HepG2 (cell line): ENCODE measurements around the gene NEAT1. TPM values are rescaled to one million over a fixed set of nuclear protein-coding genes. Genes with fewer than 3 reads are reported as not detected.

Source experiments
- AHDC1 ChIP-seq: sonication (generic); formaldehyde crosslinking; IDR thresholded peaks from 2 replicates; pipeline ENCODE4 v1.5.1; 2020; ENCODE audit warnings: mild to moderate bottlenecking, missing genetic modification reagents, borderline replicate concordance
- DPF2 ChIP-seq: sonication (generic); formaldehyde crosslinking; IDR thresholded peaks from 2 replicates; pipeline ENCODE4 v1.4.0; 2020; ENCODE audit warnings: mild to moderate bottlenecking, low read depth, missing genetic modification reagents, borderline replicate concordance
- MED1 ChIP-seq: sonication (generic); formaldehyde crosslinking; IDR thresholded peaks from 2 replicates; pipeline ENCODE4 v1.4.0; 2020; ENCODE audit warnings: missing genetic modification reagents
- MIER3 ChIP-seq: IDR thresholded peaks from 2 replicates; pipeline ENCODE4 v1.6.1; 2016; ENCODE audit warnings: missing compliant biosample characterization, borderline replicate concordance
- RORA ChIP-seq: sonication (generic); formaldehyde crosslinking; IDR thresholded peaks from 2 replicates; pipeline ENCODE4 v1.5.0; 2020; ENCODE audit warnings: mild to moderate bottlenecking, missing genetic modification reagents, moderate library complexity
- ZFP41 ChIP-seq: sonication (generic); formaldehyde crosslinking; IDR thresholded peaks from 2 replicates; pipeline ENCODE4 v1.4.0; 2020; ENCODE audit warnings: mild to moderate bottlenecking, missing genetic modification reagents, borderline replicate concordance
- ZMAT3 ChIP-seq: sonication (generic); formaldehyde crosslinking; conservative IDR thresholded peaks from 2 replicates; pipeline ENCODE4 v1.7.0; 2021; ENCODE audit warnings: missing genetic modification reagents
- ZNF703 ChIP-seq: sonication (generic); formaldehyde crosslinking; IDR thresholded peaks from 2 replicates; pipeline ENCODE4 v1.5.1; 2020; ENCODE audit warnings: missing genetic modification reagents, mild to moderate bottlenecking, moderate library complexity, borderline replicate concordance
- ZNF740 ChIP-seq: sonication (generic); formaldehyde crosslinking; IDR thresholded peaks from 2 replicates; pipeline ENCODE4 v1.4.0; 2020; ENCODE audit warnings: missing genetic modification reagents
- ZNF788 ChIP-seq: sonication (generic); formaldehyde crosslinking; IDR thresholded peaks from 2 replicates; pipeline ENCODE4 v1.5.0; 2020; ENCODE audit warnings: mild to moderate bottlenecking, missing genetic modification reagents, borderline replicate concordance
- polyA plus RNA-seq, 8 experiments: library from polyadenylated mRNA; depleted of rRNA in 3 of 8; stranded (reverse) in 7 of 8; unstranded in 1 of 8; fragments of >200 nt; fragmentation: Illumina TruSeq in 4 of 8; extraction: Trizol in 4 of 8; gene quantifications; 2 replicates each; pipeline versions ENCODE4 v1.2.1 to v1.2.3, GENCODE V29; 2011 to 2016; ENCODE audit warnings: low read depth in 4 of 8, missing spikeins in 1 of 8, mixed read lengths in 1 of 8; ENCODE audit not compliant: insufficient read depth in 1 of 8
- total RNA-seq, 5 experiments: library from RNA; depleted of rRNA; stranded (reverse); fragments of >200 nt; fragmentation: Illumina TruSeq; extraction: Trizol; gene quantifications; 2 replicates each; pipeline ENCODE4 v1.2.3, GENCODE V29; 2016; ENCODE audit warnings: low read depth in 1 of 5
- TF ChIP-seq, protein P1 (sequence below): sonication (generic); formaldehyde crosslinking; IDR thresholded peaks from 2 replicates; pipeline ENCODE4 v1.4.0; 2020; ENCODE audit warnings: missing genetic modification reagents
- TF ChIP-seq, protein P2 (sequence below): IDR thresholded peaks from 2 replicates; pipeline ENCODE4 v1.4.0; 2020; ENCODE audit warnings: mild to moderate bottlenecking, missing genetic modification reagents
- TF ChIP-seq, protein P3 (sequence below): sonication (generic); formaldehyde crosslinking; IDR thresholded peaks from 2 replicates; pipeline ENCODE4 v1.4.0; 2020; ENCODE audit warnings: low read depth, missing genetic modification reagents

NEAT1 gene
- total and polyA plus RNA-seq, 2 of the 13 experiments (the other 11 are each of a cell fraction or from before 2014, with no cell fraction given): 20.5 to 41.2 TPM

DNA sequence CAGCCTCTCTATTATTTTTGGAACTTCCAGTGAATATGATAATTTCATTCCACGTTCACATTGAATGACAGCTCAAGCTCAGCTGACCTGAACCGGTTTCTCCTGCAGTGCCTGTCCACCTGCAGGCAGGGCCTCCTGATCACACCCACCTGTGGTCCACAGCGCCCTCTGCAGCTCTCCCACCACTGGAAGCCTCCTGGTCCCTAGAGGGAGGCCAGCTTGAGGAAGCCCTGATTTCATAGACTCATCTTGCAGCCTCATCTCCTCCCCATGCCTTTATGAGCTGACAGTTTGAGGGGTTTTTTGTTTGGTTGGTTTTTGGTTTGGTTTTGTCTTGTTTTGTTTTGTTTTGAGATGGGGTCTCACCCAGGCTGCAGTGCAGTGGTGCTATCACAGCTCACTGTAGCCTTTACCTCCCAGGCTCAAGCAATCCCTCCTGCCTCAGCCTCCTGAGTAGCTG is 46.3 kb downstream of the NEAT1 start (continued):
- TF ChIP-seq AHDC1 (CRISPR knock-in tag) (no peak), ZNF740 (CRISPR knock-in tag) (no peak), MIER3 (CRISPR knock-in tag) (peak; percentile 73), ZNF703 (CRISPR knock-in tag) (no peak), DPF2 (CRISPR knock-in tag) (no peak), ZFP41 (CRISPR knock-in tag) (no peak), ZNF788 (CRISPR knock-in tag) (no peak; the same call in 1 of the 2 replicates), RORA (no peak), MED1 (CRISPR knock-in tag) (peak; percentile 57; the same call in 1 of the 2 replicates), ZMAT3 (CRISPR knock-in tag) (no peak)
- TF ChIP-seq, protein P1, sequence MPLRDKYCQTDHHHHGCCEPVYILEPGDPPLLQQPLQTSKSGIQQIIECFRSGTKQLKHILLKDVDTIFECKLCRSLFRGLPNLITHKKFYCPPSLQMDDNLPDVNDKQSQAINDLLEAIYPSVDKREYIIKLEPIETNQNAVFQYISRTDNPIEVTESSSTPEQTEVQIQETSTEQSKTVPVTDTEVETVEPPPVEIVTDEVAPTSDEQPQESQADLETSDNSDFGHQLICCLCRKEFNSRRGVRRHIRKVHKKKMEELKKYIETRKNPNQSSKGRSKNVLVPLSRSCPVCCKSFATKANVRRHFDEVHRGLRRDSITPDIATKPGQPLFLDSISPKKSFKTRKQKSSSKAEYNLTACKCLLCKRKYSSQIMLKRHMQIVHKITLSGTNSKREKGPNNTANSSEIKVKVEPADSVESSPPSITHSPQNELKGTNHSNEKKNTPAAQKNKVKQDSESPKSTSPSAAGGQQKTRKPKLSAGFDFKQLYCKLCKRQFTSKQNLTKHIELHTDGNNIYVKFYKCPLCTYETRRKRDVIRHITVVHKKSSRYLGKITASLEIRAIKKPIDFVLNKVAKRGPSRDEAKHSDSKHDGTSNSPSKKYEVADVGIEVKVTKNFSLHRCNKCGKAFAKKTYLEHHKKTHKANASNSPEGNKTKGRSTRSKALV (CRISPR knock-in tag): no peak
- TF ChIP-seq, protein P2, sequence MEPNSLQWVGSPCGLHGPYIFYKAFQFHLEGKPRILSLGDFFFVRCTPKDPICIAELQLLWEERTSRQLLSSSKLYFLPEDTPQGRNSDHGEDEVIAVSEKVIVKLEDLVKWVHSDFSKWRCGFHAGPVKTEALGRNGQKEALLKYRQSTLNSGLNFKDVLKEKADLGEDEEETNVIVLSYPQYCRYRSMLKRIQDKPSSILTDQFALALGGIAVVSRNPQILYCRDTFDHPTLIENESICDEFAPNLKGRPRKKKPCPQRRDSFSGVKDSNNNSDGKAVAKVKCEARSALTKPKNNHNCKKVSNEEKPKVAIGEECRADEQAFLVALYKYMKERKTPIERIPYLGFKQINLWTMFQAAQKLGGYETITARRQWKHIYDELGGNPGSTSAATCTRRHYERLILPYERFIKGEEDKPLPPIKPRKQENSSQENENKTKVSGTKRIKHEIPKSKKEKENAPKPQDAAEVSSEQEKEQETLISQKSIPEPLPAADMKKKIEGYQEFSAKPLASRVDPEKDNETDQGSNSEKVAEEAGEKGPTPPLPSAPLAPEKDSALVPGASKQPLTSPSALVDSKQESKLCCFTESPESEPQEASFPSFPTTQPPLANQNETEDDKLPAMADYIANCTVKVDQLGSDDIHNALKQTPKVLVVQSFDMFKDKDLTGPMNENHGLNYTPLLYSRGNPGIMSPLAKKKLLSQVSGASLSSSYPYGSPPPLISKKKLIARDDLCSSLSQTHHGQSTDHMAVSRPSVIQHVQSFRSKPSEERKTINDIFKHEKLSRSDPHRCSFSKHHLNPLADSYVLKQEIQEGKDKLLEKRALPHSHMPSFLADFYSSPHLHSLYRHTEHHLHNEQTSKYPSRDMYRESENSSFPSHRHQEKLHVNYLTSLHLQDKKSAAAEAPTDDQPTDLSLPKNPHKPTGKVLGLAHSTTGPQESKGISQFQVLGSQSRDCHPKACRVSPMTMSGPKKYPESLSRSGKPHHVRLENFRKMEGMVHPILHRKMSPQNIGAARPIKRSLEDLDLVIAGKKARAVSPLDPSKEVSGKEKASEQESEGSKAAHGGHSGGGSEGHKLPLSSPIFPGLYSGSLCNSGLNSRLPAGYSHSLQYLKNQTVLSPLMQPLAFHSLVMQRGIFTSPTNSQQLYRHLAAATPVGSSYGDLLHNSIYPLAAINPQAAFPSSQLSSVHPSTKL (CRISPR knock-in tag): peak; percentile 38; the same call in 1 of the 2 replicates
- TF ChIP-seq, protein P3, sequence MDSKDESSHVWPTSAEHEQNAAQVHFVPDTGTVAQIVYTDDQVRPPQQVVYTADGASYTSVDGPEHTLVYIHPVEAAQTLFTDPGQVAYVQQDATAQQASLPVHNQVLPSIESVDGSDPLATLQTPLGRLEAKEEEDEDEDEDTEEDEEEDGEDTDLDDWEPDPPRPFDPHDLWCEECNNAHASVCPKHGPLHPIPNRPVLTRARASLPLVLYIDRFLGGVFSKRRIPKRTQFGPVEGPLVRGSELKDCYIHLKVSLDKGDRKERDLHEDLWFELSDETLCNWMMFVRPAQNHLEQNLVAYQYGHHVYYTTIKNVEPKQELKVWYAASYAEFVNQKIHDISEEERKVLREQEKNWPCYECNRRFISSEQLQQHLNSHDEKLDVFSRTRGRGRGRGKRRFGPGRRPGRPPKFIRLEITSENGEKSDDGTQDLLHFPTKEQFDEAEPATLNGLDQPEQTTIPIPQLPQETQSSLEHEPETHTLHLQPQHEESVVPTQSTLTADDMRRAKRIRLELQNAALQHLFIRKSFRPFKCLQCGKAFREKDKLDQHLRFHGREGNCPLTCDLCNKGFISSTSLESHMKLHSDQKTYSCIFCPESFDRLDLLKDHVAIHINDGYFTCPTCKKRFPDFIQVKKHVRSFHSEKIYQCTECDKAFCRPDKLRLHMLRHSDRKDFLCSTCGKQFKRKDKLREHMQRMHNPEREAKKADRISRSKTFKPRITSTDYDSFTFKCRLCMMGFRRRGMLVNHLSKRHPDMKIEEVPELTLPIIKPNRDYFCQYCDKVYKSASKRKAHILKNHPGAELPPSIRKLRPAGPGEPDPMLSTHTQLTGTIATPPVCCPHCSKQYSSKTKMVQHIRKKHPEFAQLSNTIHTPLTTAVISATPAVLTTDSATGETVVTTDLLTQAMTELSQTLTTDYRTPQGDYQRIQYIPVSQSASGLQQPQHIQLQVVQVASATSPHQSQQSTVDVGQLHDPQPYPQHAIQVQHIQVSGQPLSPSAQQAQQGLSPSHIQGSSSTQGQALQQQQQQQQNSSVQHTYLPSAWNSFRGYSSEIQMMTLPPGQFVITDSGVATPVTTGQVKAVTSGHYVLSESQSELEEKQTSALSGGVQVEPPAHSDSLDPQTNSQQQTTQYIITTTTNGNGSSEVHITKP (CRISPR knock-in tag): 0 out of 2 replicates have a peak, but pooled peaks have one; percentile 35
